Hematopoietic multipotent progenitor cell treated with erythropoietin and hydrocortisone succinate and interleukin-3 and kit ligand, for 15 days (in vitro differentiated cells): Measurements from ENCODE around the gene WDR4.
"Not testable (repeated sequence)": the region's sequence is repeated elsewhere in the genome, so short reads cannot be mapped to it uniquely, and the experiment has no call there.

ENCODE experiments used
- DNase-seq: peaks from one replicate; pipeline ENCODE4 v3.0.0-alpha.2; 2015; ENCODE audit warnings: low spot score

The WDR4 gene

DNA sequence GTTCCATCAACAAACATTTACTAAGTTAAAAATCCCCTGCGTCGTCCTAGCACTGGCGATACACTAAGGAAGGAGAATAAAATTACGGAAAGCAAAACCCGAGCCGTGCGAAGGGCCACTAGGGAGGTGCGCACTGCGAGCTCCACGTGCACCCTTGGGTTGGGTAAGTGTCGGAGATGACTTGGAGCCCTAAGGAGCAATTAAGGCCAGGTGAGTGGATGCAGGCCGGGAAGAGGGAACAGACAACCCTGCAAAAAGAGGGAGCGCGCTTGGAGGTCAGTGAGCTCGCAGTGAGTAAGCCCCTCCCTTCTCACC is 704 bp downstream of the WDR4 start:
- no peak for DNase-seq

- not testable (repeated sequence) for DNase-seq
These were observed 3.5 kb downstream of the WDR4 start for GRCh38 chr21:42875811-42876210.

DNA sequence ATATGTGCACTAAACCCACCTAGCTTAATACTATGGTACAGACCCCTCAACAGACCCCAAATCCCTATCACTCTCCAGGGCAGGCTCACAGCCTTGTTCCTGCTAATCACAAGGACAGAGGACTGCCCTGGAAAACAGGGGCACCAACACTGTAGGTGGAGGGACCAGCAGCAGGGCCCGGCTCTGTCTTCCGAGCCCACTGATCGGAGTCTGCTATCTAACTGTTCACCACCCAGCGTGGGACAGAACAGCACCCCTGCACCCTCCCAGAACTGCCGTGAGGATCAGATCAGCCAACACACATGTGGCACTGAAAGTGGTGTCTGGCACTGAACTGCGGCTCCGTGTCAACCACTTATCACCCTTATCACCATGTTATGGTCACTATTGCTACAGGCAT is 6.2 kb downstream of the WDR4 start:
- DNase-seq = no peak

DNA sequence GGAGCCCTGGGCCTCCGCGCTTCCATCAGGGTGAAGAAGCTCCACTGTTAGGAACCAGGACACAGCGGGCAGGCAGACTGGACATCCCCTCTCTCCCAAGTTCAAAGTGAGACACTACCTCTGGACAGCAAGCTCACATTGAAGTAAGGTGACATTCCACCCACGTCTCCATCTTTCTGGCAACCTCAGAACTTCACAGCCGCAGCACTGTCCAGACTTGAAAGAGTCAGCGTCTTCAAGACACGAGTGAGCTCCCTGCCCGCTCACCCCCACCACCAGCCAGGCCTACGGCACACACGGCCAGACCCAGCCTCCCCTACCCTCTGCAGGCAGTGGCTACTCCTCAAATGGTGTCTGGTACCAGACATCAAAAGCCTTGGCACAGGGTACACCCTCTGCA is 11.1 kb downstream of the WDR4 start:
- DNase-seq = no peak

DNA sequence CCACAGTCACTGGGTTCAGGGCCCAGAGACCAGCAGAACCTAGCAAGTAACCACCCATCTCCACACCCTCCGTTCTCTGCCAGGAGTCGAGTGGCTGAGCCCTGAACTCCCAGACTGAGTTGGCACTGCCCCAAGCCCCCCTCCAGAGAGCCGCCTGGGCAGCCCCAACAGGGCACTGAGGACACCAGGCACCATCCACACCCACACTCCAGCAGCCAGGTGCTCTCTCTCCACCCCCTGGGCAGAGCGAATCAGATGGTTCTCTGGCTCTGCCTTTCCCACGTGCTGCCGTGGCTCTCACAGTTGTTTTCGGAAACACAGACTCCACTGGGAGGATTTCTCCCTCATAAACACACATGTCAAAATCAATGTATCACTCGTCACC is 13.6 kb downstream of the WDR4 start:
- no peak for DNase-seq

DNA sequence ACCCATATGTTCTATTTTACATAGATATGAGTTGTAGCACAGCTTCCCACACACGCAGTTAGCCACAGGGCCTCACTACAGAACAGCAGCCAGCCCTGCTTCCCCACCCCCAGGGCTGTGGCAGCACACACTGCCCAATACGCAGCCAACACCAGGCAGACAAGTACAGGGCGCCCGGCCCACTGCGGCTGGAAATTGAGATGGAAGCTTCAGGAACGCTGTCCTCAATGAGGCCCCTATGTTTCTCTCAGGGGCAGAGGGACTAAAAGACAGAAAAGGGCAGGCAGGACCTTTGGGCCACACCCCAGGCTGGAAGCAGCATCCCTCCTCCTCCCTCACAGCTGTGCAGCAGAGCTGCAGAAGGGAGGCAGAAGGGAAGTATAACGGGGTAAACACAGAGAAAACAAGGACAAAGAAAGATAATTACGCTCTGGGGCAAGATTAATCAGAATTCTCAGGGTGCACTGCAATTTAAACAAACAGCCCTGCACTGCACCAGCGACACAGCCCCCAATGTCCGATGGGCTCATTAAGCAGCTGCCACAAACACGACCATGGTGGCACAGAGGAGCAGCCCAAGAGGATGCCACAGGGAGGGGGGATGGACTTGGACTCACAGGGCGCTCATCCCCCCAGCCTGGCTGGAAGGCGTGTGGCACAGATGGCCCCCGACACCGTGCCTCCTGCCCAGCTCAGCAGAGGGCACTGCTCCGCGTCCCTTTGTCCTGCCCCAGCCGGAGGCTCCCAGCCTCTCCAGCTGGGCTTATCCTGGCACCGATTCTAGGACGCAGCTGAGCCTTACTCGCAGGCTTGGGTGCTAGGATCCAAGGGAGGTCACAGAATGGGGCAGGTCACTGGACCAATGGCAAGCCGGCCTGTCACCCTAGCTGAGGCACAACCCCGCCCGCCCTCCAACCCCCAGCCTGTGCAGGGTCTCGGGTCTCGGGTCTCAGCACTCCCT is 14.2 kb downstream of the WDR4 start:
- DNase-seq = no peak

DNA sequence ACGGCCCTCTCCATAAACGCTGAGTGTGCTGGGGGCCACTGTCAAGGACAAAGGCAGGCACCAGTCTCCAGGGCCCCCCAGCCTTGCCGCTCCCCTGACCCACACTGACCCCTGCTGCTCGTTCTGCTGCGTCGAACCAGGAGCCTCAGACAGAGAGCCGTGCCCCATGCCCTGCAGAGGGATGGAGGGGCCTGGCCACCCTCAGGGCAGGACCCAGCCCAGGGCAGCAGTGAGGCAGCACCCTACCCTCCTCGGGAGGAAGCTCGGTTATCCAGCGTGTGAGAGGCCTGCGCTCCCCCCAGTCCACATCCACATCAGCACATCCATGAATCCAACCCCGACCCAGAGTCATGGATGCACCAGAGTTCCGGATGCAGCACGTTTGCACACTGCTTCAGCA is 15.1 kb downstream of the WDR4 start:
- DNase-seq = no peak

DNA sequence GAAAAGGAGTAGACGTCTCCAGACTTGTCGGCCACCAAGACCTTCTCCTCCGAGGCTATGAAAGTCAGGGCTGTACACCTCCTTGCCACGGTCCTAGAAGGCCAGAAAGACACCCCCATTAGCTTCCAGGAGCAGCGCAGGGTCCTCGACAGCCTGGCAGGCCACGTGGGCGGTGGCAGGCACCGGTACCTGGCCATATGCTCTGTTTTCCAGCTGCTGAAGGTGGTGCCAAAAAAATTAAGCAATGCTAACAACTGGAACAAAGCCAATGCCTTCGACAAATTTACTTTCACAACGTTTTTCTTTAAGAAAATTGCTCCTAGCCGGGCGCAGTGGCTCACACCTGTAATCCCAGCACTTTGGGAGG is 15.9 kb downstream of the WDR4 start:
- DNase-seq = no peak

GRCh38 chr21:42862774-42863503 is 16.4 kb downstream of the WDR4 start:
- no peak for DNase-seq

- no peak for DNase-seq
These were observed 17.4 kb downstream of the WDR4 start for GRCh38 chr21:42861848-42862400.

DNA sequence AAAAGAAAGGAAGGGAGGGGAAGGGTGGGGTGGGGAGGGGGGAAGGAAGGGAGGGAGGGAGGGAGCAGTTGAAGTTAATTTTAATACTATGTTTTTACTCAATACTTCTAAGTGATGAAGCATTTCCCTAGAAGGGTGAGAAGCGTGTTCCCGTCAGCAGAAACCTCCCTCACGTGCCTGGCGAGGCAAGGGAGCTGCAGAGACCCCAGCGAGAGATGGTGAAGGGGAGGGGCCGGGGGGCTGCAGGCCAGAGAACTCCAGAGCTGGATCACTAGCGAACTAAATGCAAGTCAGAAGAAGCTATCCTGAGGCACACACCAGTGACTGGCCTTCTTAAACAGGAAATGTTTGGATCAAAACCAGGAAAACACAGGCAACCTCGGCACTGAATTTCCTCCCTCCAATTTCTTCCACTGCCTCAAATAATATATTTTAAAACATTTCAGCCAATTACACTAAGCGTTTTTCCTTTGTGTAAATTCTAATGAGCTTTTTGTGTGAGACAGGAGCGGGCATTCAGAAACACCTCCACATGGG is 18.0 kb downstream of the WDR4 start:
- no peak for DNase-seq

DNA sequence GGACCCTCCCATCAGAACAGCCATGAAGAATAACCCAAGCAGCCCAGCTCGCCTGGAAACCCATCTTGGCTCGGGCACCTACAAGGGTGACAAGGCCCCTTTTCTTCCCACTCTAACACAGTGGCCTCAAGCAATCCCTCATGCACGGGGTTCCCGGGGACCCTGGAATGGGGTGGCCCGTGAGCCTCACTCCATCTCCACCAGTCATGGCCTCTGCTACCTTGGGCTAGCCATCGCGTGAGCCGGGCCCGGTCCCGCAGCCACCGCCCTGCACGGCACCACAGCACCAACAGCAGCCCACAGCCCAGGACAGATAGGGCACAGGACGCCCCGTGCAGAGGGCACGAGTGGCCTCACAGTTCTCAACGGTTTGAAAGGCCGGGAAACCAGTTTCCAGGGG is 19.0 kb downstream of the WDR4 start:
- no peak for DNase-seq

GRCh38 chr21:42859891-42860230 is 19.5 kb downstream of the WDR4 start:
- DNase-seq = no peak

DNA sequence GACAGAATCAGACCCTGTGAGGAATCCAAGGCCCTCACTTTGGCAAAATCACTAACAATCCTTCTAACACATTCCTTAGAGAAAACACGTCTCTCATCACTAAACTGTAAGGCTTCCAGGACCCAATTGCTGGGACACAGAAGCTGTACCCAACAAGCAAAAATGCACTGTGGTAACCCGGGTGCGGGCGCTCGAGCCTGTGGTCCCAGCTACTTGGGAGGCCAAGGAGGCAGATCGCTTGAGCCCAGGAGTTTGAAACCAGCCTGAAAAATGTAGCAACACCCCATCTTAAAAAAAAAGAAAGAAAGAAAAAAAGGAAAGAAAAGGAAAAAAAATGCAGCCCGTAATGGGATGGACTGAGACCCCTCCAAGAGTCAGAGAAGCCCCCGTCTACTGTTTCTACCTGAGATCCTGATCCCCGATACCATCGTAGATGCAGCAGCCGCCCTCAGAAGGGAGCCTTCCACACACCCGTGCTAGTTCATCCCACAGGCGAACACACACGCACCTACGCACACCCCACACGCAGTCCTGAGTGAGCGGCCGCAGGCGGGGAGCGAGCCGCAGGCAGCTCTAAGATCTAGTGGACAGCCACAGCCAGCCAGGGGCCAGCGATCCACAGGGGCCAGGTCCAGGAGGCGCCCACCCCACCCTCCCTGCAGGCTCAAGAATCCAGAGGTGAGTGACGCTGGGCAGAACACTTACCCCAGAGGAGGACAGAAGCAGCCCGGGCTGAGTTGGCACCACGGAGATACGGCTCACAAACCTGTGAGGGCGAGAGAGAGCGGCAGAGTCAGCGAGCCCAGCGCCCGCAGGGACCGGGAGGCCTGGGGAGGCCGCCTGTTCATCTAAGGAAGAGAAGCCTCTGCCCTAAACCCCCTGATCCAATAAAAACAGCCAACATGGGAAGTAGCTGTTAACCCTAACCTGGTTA is 20.1 kb downstream of the WDR4 start:
- DNase-seq = no peak

DNA sequence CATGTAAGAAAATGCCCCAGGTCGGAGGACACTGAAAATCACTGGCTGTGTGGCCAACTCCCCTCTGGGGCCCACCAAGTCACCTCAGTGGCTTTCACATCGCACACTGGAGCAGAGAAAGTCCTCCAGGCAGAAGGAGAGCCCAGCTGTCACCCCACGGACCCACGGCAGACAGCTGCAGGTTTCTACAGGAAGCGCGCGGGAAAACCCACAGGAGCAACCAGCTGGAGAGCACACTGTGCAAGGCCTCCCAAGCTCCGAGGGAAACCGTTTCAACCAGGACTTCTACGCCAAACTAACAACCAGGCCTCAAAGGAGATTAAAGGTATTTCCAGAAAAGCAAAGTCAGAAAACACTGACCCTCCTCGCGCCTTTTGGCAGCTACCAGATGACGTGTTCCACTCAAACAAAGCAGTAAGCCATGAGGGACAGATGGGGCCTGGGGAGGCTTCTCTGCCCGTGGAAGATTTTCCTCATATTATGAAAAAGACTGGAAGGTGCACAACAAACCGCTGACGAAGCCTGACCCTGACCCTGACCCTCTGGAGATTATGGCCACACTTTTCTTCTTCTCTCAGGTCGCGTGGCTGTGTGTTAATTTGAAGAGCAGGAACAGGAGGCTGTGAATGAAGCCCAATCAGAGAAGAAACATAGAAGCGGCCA is 21.0 kb downstream of the WDR4 start:
- DNase-seq = no peak

DNA sequence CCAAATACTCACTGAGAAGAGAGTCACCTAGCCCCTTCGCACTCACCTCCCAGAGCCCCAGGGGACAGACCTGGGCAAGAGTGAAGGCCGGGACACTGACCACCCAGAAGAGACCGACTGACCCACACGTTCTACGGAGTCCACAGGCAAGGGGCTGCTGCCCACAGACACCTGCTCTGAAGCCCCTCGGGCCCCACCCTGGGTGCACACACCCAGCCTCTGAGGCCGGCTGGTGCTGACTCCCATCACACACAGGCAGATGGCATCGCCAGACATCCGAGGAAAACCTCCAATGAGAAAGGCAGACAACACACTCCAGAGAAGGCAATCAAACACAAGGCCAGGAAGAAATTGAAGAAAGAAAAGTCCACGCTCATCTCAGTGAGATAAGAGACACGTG is 22.1 kb downstream of the WDR4 start:
- no peak for DNase-seq

DNA sequence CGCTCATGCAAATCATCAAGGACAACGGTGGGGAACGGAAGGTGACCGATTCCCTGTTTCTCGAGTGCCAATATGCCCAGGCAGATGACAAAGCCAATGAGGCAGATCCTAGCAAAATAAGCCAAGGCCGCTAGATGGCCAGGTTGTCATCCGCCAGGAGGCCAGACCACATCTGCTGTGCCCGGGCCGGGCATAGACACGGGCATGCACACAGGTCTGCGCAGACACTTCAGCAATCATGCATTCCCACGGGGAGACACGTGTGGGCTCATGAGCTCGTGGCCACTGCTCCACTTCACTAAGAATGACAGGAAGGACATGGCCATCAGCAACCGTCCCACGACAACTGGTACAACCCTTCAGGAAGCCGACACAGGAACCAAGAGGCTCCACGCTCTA is 23.4 kb downstream of the WDR4 start:
- no peak for DNase-seq

GRCh38 chr21:42855171-42855936 is 24.0 kb downstream of the WDR4 start:
- DNase-seq = no peak

DNA sequence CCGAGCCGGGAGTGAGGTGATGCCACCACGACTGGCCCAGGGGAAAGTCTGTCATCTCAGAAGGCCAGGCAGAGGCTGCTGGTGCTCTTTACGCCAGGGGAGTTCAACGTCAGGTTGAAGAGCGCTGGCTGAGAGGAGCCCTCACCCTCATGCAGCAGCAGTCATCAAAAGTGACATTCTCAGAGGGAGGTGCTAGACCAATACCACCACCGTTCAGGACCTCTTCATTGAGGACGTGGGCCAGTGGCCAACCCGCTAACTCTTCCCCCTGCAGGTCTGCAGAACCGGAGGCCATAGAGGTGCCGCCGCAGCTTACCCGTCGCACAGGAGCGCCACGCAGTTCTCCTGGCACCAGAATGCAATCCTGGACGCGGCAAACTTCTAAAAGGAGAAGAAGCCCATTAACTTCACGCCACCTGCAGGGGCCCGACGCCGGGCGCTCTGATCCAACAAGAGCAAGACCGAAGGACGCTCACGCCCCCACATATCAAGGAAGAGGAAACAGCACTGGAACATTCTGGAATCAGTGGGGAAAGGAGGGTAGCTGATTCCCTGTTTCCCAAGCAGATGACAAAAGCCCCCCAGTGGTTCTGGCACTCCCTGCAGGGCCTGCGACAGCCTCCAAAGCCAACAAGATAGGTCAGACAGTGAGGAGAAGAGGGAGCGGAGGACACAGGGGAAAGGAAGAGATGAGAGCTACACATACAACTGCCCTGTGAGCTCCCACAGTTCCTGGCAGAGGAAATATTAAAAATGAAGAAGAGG is 24.9 kb downstream of the WDR4 start:
- no peak for DNase-seq

- no peak for DNase-seq
These were observed 25.7 kb downstream of the WDR4 start for GRCh38 chr21:42853621-42854020.
